ENCODE results near the gene PAPSS2. TPM values are rescaled to one million over a fixed set of nuclear protein-coding genes. Genes with fewer than 3 reads are reported as not detected.
"Not testable (repeated sequence)": the region's sequence is repeated elsewhere in the genome, so short reads cannot be mapped to it uniquely, and the experiment has no call there.

The PAPSS2 gene
- total RNA-seq, 1 experiment from 2014 or later, result 22.1 TPM

DNA sequence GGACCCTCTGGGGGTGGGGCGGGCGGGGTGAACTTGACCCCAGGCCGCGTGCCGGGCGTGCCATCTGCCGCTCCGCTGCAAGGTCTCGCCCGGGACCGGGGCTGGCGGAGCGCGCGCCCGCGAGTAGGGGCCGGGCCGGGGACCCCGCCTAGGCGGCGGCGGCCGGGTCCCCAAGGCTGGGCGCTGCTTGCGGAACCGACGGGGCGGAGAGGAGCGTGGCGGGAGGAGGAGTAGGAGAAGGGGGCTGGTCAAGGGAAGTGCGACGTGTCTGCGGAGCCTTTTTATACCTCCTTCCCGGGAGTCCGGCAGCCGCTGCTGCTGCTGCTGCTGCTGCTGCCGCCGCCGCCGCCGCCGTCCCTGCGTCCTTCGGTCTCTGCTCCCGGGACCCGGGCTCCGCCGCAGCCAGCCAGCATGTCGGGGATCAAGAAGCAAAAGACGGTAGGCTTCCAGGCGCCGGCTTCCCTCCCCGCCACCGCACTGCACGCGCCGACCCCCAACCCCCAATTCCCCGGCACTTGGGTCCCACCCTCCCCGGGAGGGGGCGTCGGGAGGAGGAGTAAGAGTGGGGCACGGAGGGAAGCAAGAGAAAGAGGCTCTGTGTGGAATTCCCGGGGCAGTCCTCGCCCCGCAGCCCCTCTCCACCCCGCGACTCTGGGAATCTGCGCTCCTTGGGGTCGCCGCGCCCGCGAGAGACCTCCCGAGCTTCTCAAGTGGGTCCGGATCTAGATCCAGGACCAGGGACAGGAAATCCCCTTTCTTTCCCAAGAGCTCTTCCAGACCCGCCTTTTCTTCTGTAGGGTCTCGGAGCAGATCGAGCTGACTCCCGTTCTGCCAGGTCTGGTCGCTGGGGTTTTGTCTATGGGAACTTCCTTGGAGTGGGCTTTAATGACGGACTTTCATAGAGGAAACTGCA lies at the start of gene PAPSS2 (continued):
- TF ChIP-seq, protein P1, sequence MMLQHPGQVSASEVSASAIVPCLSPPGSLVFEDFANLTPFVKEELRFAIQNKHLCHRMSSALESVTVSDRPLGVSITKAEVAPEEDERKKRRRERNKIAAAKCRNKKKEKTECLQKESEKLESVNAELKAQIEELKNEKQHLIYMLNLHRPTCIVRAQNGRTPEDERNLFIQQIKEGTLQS (CRISPR knock-in tag; conservative IDR thresholded peaks at IDR 0.05), result no peak
- TF ChIP-seq, protein P2, sequence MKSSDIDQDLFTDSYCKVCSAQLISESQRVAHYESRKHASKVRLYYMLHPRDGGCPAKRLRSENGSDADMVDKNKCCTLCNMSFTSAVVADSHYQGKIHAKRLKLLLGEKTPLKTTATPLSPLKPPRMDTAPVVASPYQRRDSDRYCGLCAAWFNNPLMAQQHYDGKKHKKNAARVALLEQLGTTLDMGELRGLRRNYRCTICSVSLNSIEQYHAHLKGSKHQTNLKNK (CRISPR knock-in tag; IDR thresholded peaks at IDR 0.05), result no peak

DNA sequence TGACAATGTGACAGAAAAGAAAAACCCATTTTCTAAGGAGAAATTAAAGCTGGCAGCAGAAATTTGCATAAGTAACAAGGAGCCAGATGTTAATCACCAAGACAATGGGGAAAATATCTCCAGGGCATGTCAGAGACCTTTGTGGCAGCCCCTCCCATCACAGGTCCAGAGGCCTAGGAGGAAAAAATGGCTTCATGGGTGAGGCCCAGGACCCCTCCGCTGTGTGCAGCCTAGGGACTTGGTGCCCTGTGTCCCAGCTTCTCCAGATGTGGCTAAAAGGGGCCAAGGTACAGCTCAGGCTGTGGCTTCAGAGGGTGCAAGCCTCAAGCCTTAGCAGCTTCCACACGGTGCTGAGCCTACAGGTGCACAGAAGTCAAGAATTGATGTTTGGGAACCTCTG lies 48.3 kb upstream of the PAPSS2 start:
- ATAC-seq; H3K27me3 Mint-ChIP-seq (ENCODE audit: low read depth); H3K4me3 Mint-ChIP-seq; POLR2A ChIA-PET; DNase-seq (ENCODE audit: low spot score); CTCF ChIA-PET; H3K27ac Mint-ChIP-seq: not testable (repeated sequence)
- Mint-ChIP-seq H3K36me3 (peaks cover 29% of the 10 kb centered on the region), H3K9me3 (peaks cover 36% of the 10 kb centered on the region), H3K4me1 (peaks cover 39% of the 10 kb centered on the region)

DNA sequence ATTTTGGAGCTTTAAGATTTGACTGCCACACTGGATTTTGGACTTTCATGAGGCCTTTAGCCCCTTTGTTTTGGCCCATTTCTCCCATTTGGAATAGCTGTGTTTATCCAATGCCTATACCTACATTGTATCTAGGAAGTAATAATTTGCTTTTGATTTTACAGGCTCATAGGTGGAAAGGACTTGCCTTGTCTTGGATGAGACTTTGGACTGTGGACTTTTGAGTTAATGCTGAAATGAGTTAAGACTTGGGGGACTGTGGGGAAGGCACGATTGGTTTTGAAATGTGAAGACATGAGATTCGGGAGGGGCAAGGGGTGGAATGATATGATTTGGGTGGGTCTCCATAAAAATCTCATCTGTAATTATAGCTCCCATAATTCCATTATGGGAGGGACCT lies 47.6 kb upstream of the PAPSS2 start:
- H3K4me1 Mint-ChIP-seq, result peaks cover 38% of the 10 kb centered on the region
- no peak overlapping the region for H3K4me3 Mint-ChIP-seq
- peaks cover 29% of the 10 kb centered on the region for H3K36me3 Mint-ChIP-seq
- DNase-seq (ENCODE audit: low spot score), result no peak
- CTCF ChIA-PET, result no interaction called here
- no peak overlapping the region for H3K27ac Mint-ChIP-seq
- no peaks in the 10 kb centered on the region for H3K27me3 Mint-ChIP-seq (ENCODE audit: low read depth)
- peaks cover 37% of the 10 kb centered on the region for H3K9me3 Mint-ChIP-seq
- ATAC-seq, result no peak
- POLR2A ChIA-PET, result no interaction called here
- TF ChIP-seq ZNF263 (CRISPR knock-in tag; IDR thresholded peaks at IDR 0.05; ENCODE audit: low read depth) (no peak), NR2C2 (CRISPR knock-in tag; IDR thresholded peaks at IDR 0.05) (no peak), ESRRA (CRISPR knock-in tag; IDR thresholded peaks at IDR 0.05; ENCODE audit: borderline replicate concordance) (no peak), TEAD4 (CRISPR knock-in tag; IDR thresholded peaks at IDR 0.05) (no peak), ZNF671 (CRISPR knock-in tag; IDR thresholded peaks at IDR 0.05) (no peak), ATF1 (CRISPR knock-in tag; IDR thresholded peaks at IDR 0.05) (no peak), TEAD1 (CRISPR knock-in tag; IDR thresholded peaks at IDR 0.05) (no peak), IRF2 (CRISPR knock-in tag; IDR thresholded peaks at IDR 0.05; ENCODE audit: borderline replicate concordance, low read depth) (no peak)
- TF ChIP-seq, protein P3, sequence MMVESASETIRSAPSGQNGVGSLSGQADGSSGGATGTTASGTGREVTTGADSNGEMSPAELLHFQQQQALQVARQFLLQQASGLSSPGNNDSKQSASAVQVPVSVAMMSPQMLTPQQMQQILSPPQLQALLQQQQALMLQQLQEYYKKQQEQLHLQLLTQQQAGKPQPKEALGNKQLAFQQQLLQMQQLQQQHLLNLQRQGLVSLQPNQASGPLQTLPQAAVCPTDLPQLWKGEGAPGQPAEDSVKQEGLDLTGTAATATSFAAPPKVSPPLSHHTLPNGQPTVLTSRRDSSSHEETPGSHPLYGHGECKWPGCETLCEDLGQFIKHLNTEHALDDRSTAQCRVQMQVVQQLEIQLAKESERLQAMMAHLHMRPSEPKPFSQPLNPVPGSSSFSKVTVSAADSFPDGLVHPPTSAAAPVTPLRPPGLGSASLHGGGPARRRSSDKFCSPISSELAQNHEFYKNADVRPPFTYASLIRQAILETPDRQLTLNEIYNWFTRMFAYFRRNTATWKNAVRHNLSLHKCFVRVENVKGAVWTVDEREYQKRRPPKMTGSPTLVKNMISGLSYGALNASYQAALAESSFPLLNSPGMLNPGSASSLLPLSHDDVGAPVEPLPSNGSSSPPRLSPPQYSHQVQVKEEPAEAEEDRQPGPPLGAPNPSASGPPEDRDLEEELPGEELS (CRISPR knock-in tag; IDR thresholded peaks at IDR 0.05), result no peak
- TF ChIP-seq, protein P4, sequence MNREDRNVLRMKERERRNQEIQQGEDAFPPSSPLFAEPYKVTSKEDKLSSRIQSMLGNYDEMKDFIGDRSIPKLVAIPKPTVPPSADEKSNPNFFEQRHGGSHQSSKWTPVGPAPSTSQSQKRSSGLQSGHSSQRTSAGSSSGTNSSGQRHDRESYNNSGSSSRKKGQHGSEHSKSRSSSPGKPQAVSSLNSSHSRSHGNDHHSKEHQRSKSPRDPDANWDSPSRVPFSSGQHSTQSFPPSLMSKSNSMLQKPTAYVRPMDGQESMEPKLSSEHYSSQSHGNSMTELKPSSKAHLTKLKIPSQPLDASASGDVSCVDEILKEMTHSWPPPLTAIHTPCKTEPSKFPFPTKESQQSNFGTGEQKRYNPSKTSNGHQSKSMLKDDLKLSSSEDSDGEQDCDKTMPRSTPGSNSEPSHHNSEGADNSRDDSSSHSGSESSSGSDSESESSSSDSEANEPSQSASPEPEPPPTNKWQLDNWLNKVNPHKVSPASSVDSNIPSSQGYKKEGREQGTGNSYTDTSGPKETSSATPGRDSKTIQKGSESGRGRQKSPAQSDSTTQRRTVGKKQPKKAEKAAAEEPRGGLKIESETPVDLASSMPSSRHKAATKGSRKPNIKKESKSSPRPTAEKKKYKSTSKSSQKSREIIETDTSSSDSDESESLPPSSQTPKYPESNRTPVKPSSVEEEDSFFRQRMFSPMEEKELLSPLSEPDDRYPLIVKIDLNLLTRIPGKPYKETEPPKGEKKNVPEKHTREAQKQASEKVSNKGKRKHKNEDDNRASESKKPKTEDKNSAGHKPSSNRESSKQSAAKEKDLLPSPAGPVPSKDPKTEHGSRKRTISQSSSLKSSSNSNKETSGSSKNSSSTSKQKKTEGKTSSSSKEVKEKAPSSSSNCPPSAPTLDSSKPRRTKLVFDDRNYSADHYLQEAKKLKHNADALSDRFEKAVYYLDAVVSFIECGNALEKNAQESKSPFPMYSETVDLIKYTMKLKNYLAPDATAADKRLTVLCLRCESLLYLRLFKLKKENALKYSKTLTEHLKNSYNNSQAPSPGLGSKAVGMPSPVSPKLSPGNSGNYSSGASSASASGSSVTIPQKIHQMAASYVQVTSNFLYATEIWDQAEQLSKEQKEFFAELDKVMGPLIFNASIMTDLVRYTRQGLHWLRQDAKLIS (CRISPR knock-in tag; IDR thresholded peaks at IDR 0.05; ENCODE audit: borderline replicate concordance), result no peak
- TF ChIP-seq, protein P5, sequence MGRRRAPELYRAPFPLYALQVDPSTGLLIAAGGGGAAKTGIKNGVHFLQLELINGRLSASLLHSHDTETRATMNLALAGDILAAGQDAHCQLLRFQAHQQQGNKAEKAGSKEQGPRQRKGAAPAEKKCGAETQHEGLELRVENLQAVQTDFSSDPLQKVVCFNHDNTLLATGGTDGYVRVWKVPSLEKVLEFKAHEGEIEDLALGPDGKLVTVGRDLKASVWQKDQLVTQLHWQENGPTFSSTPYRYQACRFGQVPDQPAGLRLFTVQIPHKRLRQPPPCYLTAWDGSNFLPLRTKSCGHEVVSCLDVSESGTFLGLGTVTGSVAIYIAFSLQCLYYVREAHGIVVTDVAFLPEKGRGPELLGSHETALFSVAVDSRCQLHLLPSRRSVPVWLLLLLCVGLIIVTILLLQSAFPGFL (CRISPR knock-in tag; IDR thresholded peaks at IDR 0.05; ENCODE audit: borderline replicate concordance), result no peak
- TF ChIP-seq, protein P2 (CRISPR knock-in tag; IDR thresholded peaks at IDR 0.05), result no peak
- TF ChIP-seq, protein P6, sequence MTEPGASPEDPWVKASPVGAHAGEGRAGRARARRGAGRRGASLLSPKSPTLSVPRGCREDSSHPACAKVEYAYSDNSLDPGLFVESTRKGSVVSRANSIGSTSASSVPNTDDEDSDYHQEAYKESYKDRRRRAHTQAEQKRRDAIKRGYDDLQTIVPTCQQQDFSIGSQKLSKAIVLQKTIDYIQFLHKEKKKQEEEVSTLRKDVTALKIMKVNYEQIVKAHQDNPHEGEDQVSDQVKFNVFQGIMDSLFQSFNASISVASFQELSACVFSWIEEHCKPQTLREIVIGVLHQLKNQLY (CRISPR knock-in tag; IDR thresholded peaks at IDR 0.05), result no peak
- TF ChIP-seq, protein P7, sequence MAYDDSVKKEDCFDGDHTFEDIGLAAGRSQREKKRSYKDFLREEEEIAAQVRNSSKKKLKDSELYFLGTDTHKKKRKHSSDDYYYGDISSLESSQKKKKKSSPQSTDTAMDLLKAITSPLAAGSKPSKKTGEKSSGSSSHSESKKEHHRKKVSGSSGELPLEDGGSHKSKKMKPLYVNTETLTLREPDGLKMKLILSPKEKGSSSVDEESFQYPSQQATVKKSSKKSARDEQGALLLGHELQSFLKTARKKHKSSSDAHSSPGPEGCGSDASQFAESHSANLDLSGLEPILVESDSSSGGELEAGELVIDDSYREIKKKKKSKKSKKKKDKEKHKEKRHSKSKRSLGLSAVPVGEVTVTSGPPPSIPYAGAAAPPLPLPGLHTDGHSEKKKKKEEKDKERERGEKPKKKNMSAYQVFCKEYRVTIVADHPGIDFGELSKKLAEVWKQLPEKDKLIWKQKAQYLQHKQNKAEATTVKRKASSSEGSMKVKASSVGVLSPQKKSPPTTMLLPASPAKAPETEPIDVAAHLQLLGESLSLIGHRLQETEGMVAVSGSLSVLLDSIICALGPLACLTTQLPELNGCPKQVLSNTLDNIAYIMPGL (CRISPR knock-in tag; IDR thresholded peaks at IDR 0.05), result no peak
- TF ChIP-seq, protein P8, sequence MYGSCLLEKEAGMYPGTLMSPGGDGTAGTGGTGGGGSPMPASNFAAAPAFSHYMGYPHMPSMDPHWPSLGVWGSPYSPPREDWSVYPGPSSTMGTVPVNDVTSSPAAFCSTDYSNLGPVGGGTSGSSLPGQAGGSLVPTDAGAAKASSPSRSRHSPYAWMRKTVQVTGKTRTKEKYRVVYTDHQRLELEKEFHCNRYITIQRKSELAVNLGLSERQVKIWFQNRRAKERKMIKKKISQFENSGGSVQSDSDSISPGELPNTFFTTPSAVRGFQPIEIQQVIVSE (CRISPR knock-in tag; IDR thresholded peaks at IDR 0.05; ENCODE audit: borderline replicate concordance), result no peak

All from WTC11 (cell line).